H1 (cell line): ENCODE data around the gene C5. TPM values are rescaled to one million over a fixed set of nuclear protein-coding genes. Genes with fewer than 3 reads are reported as not detected.

Source experiments
- CTCF ChIA-PET: fragments of 300-600 bp; sonication (Branson Sonifier 250); formaldehyde crosslinking; loops from one replicate; lab custom pipeline; 2021; ENCODE audit not compliant: partially characterized antibody; lab: Charles Lee
- POLR2A ChIA-PET: fragments of 300-600 bp; sonication (Branson Sonifier 250); formaldehyde crosslinking; loops from one replicate; lab custom pipeline; 2021; ENCODE audit warnings: inconsistent platforms; ENCODE audit not compliant: partially characterized antibody; lab: Charles Lee
- DNase-seq, 2 experiments: peaks; one replicate each; pipeline versions ENCODE4 v3.0.0 to v3.0.0-alpha.2; 2010 to 2022; ENCODE audit warnings: low spot score in 2 of 2, low read depth in 1 of 2, mixed read lengths in 1 of 2
- FAIRE-seq: peaks from 2 replicates; lab custom pipeline; 2011; peaks lifted over from hg19 to GRCh38; lab: Jason Lieb, UNC
- H2AFZ ChIP-seq: 2 replicates; pipeline ENCODE4 v1.8.1; 2012; ENCODE audit warnings: low read length, inconsistent platforms
- H2AK5ac ChIP-seq: 2 replicates; pipeline ENCODE4 v1.6.1; 2013; ENCODE audit warnings: low read depth, low read length
- H2BK120ac ChIP-seq: replicated peaks from 2 replicates; pipeline ENCODE3; 2013; ENCODE audit warnings: low read depth, low read length, inconsistent platforms
- H2BK12ac ChIP-seq: 2 replicates; pipeline ENCODE4 v1.6.1; 2013; ENCODE audit warnings: low read depth, low read length
- H2BK15ac ChIP-seq: 2 replicates; pipeline ENCODE4 v1.6.1; 2013; ENCODE audit warnings: low read length
- H2BK20ac ChIP-seq: 2 replicates; pipeline ENCODE4 v1.6.1; 2013; ENCODE audit warnings: low read length
- H2BK5ac ChIP-seq: 2 replicates; pipeline ENCODE4 v1.6.1; 2013; ENCODE audit warnings: low read depth, low read length
- H3K14ac ChIP-seq: 2 replicates; pipeline ENCODE4 v1.6.1; 2013; ENCODE audit warnings: inconsistent platforms; ENCODE audit not compliant: insufficient read length
- H3K18ac ChIP-seq: 2 replicates; pipeline ENCODE4 v1.6.1; 2013; ENCODE audit warnings: low read length; ENCODE audit errors: extremely low read depth
- H3K23ac ChIP-seq: 2 replicates; pipeline ENCODE4 v1.6.1; 2013; ENCODE audit warnings: inconsistent platforms; ENCODE audit not compliant: insufficient read length
- H3K23me2 ChIP-seq: 2 replicates; pipeline ENCODE4 v1.6.1; 2013; ENCODE audit warnings: low read depth, low read length
- H3K27ac ChIP-seq: 2 replicates; pipeline ENCODE4 v1.6.1; 2011; ENCODE audit warnings: low read depth, low read length, inconsistent platforms
- H3K27me3 ChIP-seq, 4 experiments: replicated peaks in 1 of 4; 1 replicate in 1 of 4; 2 replicates in 3 of 4; pipeline versions ENCODE4 v1.6.1 to v1.8.1; 2011 to 2013; ENCODE audit warnings: low read length in 3 of 4, mild to moderate bottlenecking in 3 of 4, inconsistent platforms in 2 of 4, mixed read lengths in 2 of 4, moderate library complexity in 1 of 4; ENCODE audit not compliant: control insufficient read depth in 3 of 4, insufficient read depth in 3 of 4; ENCODE audit errors: extremely low read depth in 1 of 4
- H3K36me3 ChIP-seq, 4 experiments: 2 replicates each; pipeline versions ENCODE4 v1.6.1 to v1.8.1; 2011 to 2013; ENCODE audit warnings: mild to moderate bottlenecking in 4 of 4, low read length in 3 of 4, moderate library complexity in 2 of 4, control low read depth in 1 of 4, inconsistent platforms in 1 of 4; ENCODE audit not compliant: insufficient read depth in 4 of 4, control insufficient read depth in 2 of 4
- H3K4ac ChIP-seq: replicated peaks from 2 replicates; pipeline ENCODE3; 2013; ENCODE audit warnings: low read length, low read depth, mixed read lengths, inconsistent platforms; ENCODE audit not compliant: insufficient read length
- H3K4me1 ChIP-seq, 4 experiments: replicated peaks in 1 of 4; 1 replicate in 1 of 4; 2 replicates in 3 of 4; pipeline versions ENCODE4 v1.6.1 to v1.8.1; 2011 to 2013; ENCODE audit warnings: low read length in 3 of 4, inconsistent platforms in 2 of 4, mixed read lengths in 1 of 4; ENCODE audit not compliant: insufficient read depth in 4 of 4, control insufficient read depth in 3 of 4
- H3K4me2 ChIP-seq, 2 experiments: 2 replicates each; pipeline versions ENCODE4 v1.6.1 to v1.8.1; 2011 to 2013; ENCODE audit warnings: low read depth in 2 of 2, low read length in 2 of 2, control low read depth in 1 of 2, inconsistent platforms in 1 of 2, mild to moderate bottlenecking in 1 of 2; ENCODE audit not compliant: insufficient read depth in 1 of 2
- H3K4me3 ChIP-seq, 4 experiments: fragments of 200-600, 300-600 bp in 1 of 4; sonication (generic), shearing (Covaris generic), sonication (Bioruptor Twin) in 1 of 4; 2 replicates each; pipeline versions ENCODE4 v1.5.1 to v1.8.1; 2011 to 2016; ENCODE audit warnings: low read length in 4 of 4, low read depth in 3 of 4, control low read depth in 2 of 4, inconsistent platforms in 2 of 4, mild to moderate bottlenecking in 2 of 4, mixed read lengths in 1 of 4, moderate library complexity in 1 of 4; ENCODE audit not compliant: insufficient read depth in 2 of 4; ENCODE audit errors: extremely low read depth in 1 of 4
- H3K56ac ChIP-seq: replicated peaks from 2 replicates; pipeline ENCODE3; 2013; ENCODE audit warnings: low read depth, mild to moderate bottlenecking, mixed read lengths, low read length, inconsistent platforms; ENCODE audit not compliant: insufficient read length
- H3K79me1 ChIP-seq: 2 replicates; pipeline ENCODE4 v1.6.1; 2013; ENCODE audit warnings: low read depth, low read length, control low read depth
- H3K79me2 ChIP-seq, 2 experiments: 2 replicates each; pipeline versions ENCODE4 v1.6.1 to v1.8.1; 2012 to 2013; ENCODE audit warnings: low read length in 2 of 2, mild to moderate bottlenecking in 2 of 2, inconsistent platforms in 1 of 2; ENCODE audit not compliant: insufficient read depth in 2 of 2, control insufficient read depth in 1 of 2
- H3K9ac ChIP-seq, 4 experiments: replicated peaks in 1 of 4; 1 replicate in 1 of 4; 2 replicates in 3 of 4; pipeline versions ENCODE4 v1.6.1 to v1.8.1; 2011 to 2013; ENCODE audit warnings: low read depth in 3 of 4, low read length in 3 of 4, control low read depth in 2 of 4, mild to moderate bottlenecking in 2 of 4, moderate library complexity in 2 of 4, inconsistent platforms in 1 of 4; ENCODE audit errors: extremely low read depth in 1 of 4
- H3K9me3 ChIP-seq, 2 experiments: 2 replicates each; pipeline versions ENCODE4 v1.6.1 to v1.8.1; 2012 to 2013; ENCODE audit warnings: mild to moderate bottlenecking in 2 of 2, moderate library complexity in 2 of 2, control low read depth in 1 of 2, inconsistent platforms in 1 of 2, low read depth in 1 of 2, low read length in 1 of 2, mixed read lengths in 1 of 2; ENCODE audit not compliant: insufficient read depth in 2 of 2
- H4K20me1 ChIP-seq, 2 experiments: replicated peaks in 1 of 2; 2 replicates each; pipeline versions ENCODE3 to v1.8.1; 2011 to 2013; ENCODE audit warnings: inconsistent platforms in 2 of 2, low read length in 2 of 2, mild to moderate bottlenecking in 1 of 2; ENCODE audit not compliant: insufficient read depth in 2 of 2, control insufficient read depth in 1 of 2
- H4K5ac ChIP-seq: 2 replicates; pipeline ENCODE4 v1.6.1; 2013; ENCODE audit warnings: low read length, low read depth, mixed read lengths, inconsistent platforms; ENCODE audit not compliant: insufficient read length
- H4K8ac ChIP-seq: 2 replicates; pipeline ENCODE4 v1.8.0; 2013; ENCODE audit warnings: mild to moderate bottlenecking, moderate library complexity, low read length, inconsistent platforms; ENCODE audit not compliant: insufficient read depth; ENCODE audit errors: extremely low read depth
- H4K91ac ChIP-seq: replicated peaks from 2 replicates; pipeline ENCODE3; 2013; ENCODE audit warnings: low read length, mixed read lengths, inconsistent platforms; ENCODE audit not compliant: insufficient read length
- E2F6 ChIP-seq: IDR thresholded peaks from 2 replicates; pipeline ENCODE4 v1.6.1; 2012; ENCODE audit warnings: inconsistent platforms
- MAX ChIP-seq: IDR thresholded peaks from 2 replicates; pipeline ENCODE4 v1.6.1; 2012; ENCODE audit warnings: inconsistent platforms
- TCF12 ChIP-seq: IDR thresholded peaks from 2 replicates; pipeline ENCODE4 v1.6.1; 2011; ENCODE audit warnings: low read depth, mild to moderate bottlenecking, low read length
- WGBS, 2 experiments: shearing (Covaris generic) in 1 of 2; methylation state at CpG; one replicate each; pipeline versions ENCODE4 v1.1.6 to v1.1.7; 2013 to 2015; ENCODE audit warnings: low lambda C conversion rate in 2 of 2, mixed read lengths in 2 of 2, inconsistent platforms in 1 of 2, low coverage in 1 of 2, missing lambda C conversion rate in 1 of 2; ENCODE audit not compliant: insufficient replicate concordance in 2 of 2, insufficient coverage in 1 of 2, insufficient read length in 1 of 2; ENCODE audit errors: extremely low coverage in 1 of 2, missing lambda C conversion rate in 1 of 2; 5-methylcytosine and 5-hydroxymethylcytosine counted together
- polyA plus RNA-seq, 7 experiments: library from polyadenylated mRNA; depleted of rRNA in 3 of 7; stranded (reverse) in 5 of 7; unstranded in 2 of 7; fragments of >200 nt in 5 of 7; fragments of 200-250 nt in 2 of 7; gene quantifications; 1 replicate in 5 of 7; 2 replicates in 1 of 7; 4 replicates in 1 of 7; pipeline versions ENCODE4 v1.2.1 to v1.2.3, GENCODE V29; 2011 to 2013; ENCODE audit warnings: missing spikeins in 2 of 7, mixed read lengths in 2 of 7
- total RNA-seq: library from RNA; stranded (reverse); fragmentation: NEBNext Ultra II Directional; extraction: Animal tissue kit (Norgen Biotek cat#: 25700); gene quantifications from 2 replicates; pipeline ENCODE4 v1.2.1, GENCODE V29; 2021

The C5 gene
- total and polyA plus RNA-seq, 2 of the 8 experiments (the other 6 are each of a cell fraction or from before 2014, with no cell fraction given): 0.24 to 0.35 TPM

- H4K8ac ChIP-seq: no peak overlapping the region; the same call in 1 of the 2 replicates
- no peaks in the 10 kb centered on the region; a peak in 1 of 8 replicates for H3K36me3 ChIP-seq
- no peaks in the 10 kb centered on the region for H3K23me2 ChIP-seq
- no peaks in the 10 kb centered on the region for H4K20me1 ChIP-seq
- no peak overlapping the region for H3K23ac ChIP-seq
- H3K18ac ChIP-seq: no peak overlapping the region
- H4K5ac ChIP-seq: no peak overlapping the region
- no peak overlapping the region for H2AK5ac ChIP-seq
- H3K4ac ChIP-seq: no peak overlapping the region
- no peak overlapping the region for H2BK15ac ChIP-seq
- H2BK5ac ChIP-seq: no peak overlapping the region
- no peaks in the 10 kb centered on the region; a peak in 2 of 7 replicates for H3K4me1 ChIP-seq
- H3K14ac ChIP-seq: no peak overlapping the region
- WGBS, 2 experiments: 88% methylated on average over 9 of the region's 9 CpGs; no CpG with 5 or more reads in 1 of the 2 experiments
- H3K79me1 ChIP-seq: no peaks in the 10 kb centered on the region
- no peak overlapping the region for H2BK120ac ChIP-seq
- no peaks in the 10 kb centered on the region for H3K27me3 ChIP-seq
- H3K4me2 ChIP-seq: no peak overlapping the region
- peak overlapping the region; percentile 28 for H2AFZ ChIP-seq
- no peak for DNase-seq
- H3K27ac ChIP-seq: no peak overlapping the region
- TF ChIP-seq TCF12: no peak
- no peak for TF ChIP-seq MAX
- TF ChIP-seq E2F6: peak; percentile 57; the same call in 1 of the 2 replicates
- TF ChIP-seq, all 59 proteins: peak for 1
- H3K56ac ChIP-seq: no peak overlapping the region
- no peak overlapping the region for H3K4me3 ChIP-seq
- no peaks in the 10 kb centered on the region for H3K79me2 ChIP-seq
- no peaks in the 10 kb centered on the region for H3K9me3 ChIP-seq
- no peak overlapping the region for H2BK12ac ChIP-seq
- no peak for FAIRE-seq
- H3K9ac ChIP-seq: no peak overlapping the region
- no peak overlapping the region for H2BK20ac ChIP-seq
- H4K91ac ChIP-seq: no peak overlapping the region
- CTCF ChIA-PET: interaction anchor here (0.6 to 4.0 kb wide), 7 partner anchors 13 to 243 kb away, joined by 3 to 17 read pairs (median 4); no protein-coding TSS in a partner anchor
- POLR2A ChIA-PET: interaction anchor here (1.2 to 1.8 kb wide), 2 partner anchors 8 to 329 kb away, joined by 3 to 4 read pairs; no protein-coding TSS in a partner anchor
These were observed 98.0 kb downstream of the C5 start for GRCh38 chr9:120951960-120952618.
